NT2/D1 (cell line): ENCODE measurements around the gene MLC1.

ENCODE experiments used
- DNase-seq: peaks from one replicate; pipeline ENCODE4 v3.0.0-alpha.2; 2011; ENCODE audit warnings: low read depth, low spot score
- H3K27me3 ChIP-seq: 2 replicates; pipeline ENCODE4 v1.6.0; 2011; ENCODE audit warnings: mild to moderate bottlenecking; ENCODE audit not compliant: insufficient read length, insufficient read depth
- H3K36me3 ChIP-seq: 2 replicates; pipeline ENCODE4 v1.6.1; 2011; ENCODE audit warnings: mild to moderate bottlenecking, low read length, mixed read lengths; ENCODE audit not compliant: insufficient read depth, insufficient read length
- H3K4me1 ChIP-seq: 2 replicates; pipeline ENCODE4 v1.5.1; 2011; ENCODE audit not compliant: insufficient read depth, insufficient read length
- H3K4me3 ChIP-seq: 2 replicates; pipeline ENCODE4 v1.5.1; 2011; ENCODE audit warnings: low read depth; ENCODE audit not compliant: insufficient read length
- H3K9ac ChIP-seq: 2 replicates; pipeline ENCODE4 v1.6.0; 2011; ENCODE audit warnings: low read depth; ENCODE audit not compliant: insufficient read length
- H3K9me3 ChIP-seq: 2 replicates; pipeline ENCODE4 v1.5.1; 2011; ENCODE audit warnings: mild to moderate bottlenecking, low read length; ENCODE audit not compliant: insufficient read depth
- SUZ12 ChIP-seq: IDR thresholded peaks from 2 replicates; pipeline ENCODE4 v1.6.1; 2011; ENCODE audit not compliant: insufficient read length, insufficient read depth; ENCODE audit errors: extremely low read depth
- YY1 ChIP-seq: IDR thresholded peaks from 2 replicates; pipeline ENCODE4 v1.6.1; 2011; ENCODE audit not compliant: insufficient read length, insufficient read depth
- ZNF274 ChIP-seq: IDR thresholded peaks from 2 replicates; pipeline ENCODE4 v1.6.1; 2011; ENCODE audit warnings: mild to moderate bottlenecking, low read depth, low read length

Gene MLC1

DNA sequence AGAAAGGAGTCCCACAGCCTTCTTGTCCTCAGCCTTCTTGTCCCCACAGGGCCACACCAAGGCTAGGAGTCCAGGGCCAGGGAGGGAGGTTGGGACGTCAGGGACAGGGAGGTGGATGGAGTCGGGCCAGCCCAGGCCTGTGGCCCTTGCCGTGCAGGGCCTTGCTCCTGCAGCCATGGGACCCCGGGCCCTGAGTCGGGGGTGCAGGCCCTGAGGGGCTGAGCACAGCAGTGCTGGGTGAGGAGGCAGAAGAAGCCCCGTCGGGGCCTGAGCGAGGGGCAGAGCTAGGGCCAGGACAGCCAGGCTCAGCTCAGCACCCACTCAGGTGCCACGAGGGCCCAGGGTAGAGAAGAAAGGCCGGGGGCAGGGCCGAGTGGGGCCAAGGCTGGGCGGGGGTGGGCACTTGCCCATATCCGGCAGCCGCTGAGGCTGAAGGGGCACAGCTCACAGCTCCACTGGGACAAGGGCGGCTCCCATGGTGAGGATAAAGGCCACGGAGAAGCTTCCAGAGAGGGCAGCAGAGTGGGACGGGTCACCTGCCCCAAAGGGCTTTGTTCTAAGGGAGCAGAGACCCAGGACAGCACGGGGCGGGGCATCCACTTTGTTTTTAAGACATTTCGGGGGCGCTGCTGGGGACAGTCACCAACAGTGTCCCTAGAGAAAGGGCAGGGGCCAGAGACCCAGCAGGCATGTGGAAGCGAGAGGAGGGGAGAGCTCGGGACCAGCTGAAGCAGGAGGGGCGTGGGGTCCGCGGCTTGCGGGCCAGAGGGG lies 3.6 kb downstream of the MLC1 start:
- TF ChIP-seq SUZ12 (no peak), YY1 (no peak), ZNF274 (no peak)
- Histone ChIP-seq H3K4me1 (peaks cover 18% of the 10 kb centered on the region), H3K36me3 (no peaks in the 10 kb centered on the region), H3K9ac (no peak overlapping the region), H3K4me3 (no peak overlapping the region), H3K27me3 (no peaks in the 10 kb centered on the region), H3K9me3 (no peaks in the 10 kb centered on the region)
- no peak for DNase-seq

- TF ChIP-seq YY1 (no peak), ZNF274 (no peak), SUZ12 (no peak)
- Histone ChIP-seq H3K4me1 (peaks cover 18% of the 10 kb centered on the region), H3K27me3 (no peaks in the 10 kb centered on the region)
These were observed 5.2 kb downstream of the MLC1 start for GRCh38 chr22:50080077-50080465.

DNA sequence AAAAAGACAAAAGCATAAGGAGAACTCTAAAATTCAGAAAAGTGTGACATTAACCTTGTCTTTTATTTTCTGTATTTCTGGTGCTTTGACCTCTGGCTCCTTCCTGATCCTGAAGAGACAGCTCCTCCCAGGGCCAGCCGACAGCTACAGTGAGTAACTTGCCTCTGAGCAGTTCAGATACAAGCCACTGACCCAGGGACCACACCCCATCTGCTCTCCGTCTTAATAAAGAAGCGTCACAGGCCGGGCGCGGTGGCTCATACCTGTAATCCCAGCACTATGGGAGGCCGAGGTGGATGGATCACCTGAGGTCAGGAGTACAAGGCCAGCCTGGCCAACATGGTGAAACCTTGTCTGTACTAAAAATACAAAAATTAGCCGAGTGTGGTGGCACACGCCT lies 6.5 kb downstream of the MLC1 start:
- no peak for DNase-seq
- H3K27me3 ChIP-seq = no peaks in the 10 kb centered on the region
- no peak for TF ChIP-seq YY1
- TF ChIP-seq SUZ12 = no peak
- TF ChIP-seq ZNF274 = no peak

More at GRCh38 chr22:50080077-50080465, 5.2 kb downstream of the MLC1 start:
- Histone ChIP-seq H3K9ac (no peak overlapping the region), H3K9me3 (no peaks in the 10 kb centered on the region), H3K4me3 (no peak overlapping the region), H3K36me3 (no peaks in the 10 kb centered on the region)
- DNase-seq = no peak

GRCh38 chr22:50078246-50078645 lies 7.0 kb downstream of the MLC1 start:
- H3K36me3 ChIP-seq = no peaks in the 10 kb centered on the region
- H3K4me1 ChIP-seq = peaks cover 18% of the 10 kb centered on the region

More for the DNA sequence above, 6.5 kb downstream of the MLC1 start:
- no peak overlapping the region for H3K4me3 ChIP-seq
- no peaks in the 10 kb centered on the region for H3K36me3 ChIP-seq
- no peak overlapping the region for H3K9ac ChIP-seq
- peaks cover 19% of the 10 kb centered on the region for H3K4me1 ChIP-seq
- H3K9me3 ChIP-seq = no peaks in the 10 kb centered on the region

DNA sequence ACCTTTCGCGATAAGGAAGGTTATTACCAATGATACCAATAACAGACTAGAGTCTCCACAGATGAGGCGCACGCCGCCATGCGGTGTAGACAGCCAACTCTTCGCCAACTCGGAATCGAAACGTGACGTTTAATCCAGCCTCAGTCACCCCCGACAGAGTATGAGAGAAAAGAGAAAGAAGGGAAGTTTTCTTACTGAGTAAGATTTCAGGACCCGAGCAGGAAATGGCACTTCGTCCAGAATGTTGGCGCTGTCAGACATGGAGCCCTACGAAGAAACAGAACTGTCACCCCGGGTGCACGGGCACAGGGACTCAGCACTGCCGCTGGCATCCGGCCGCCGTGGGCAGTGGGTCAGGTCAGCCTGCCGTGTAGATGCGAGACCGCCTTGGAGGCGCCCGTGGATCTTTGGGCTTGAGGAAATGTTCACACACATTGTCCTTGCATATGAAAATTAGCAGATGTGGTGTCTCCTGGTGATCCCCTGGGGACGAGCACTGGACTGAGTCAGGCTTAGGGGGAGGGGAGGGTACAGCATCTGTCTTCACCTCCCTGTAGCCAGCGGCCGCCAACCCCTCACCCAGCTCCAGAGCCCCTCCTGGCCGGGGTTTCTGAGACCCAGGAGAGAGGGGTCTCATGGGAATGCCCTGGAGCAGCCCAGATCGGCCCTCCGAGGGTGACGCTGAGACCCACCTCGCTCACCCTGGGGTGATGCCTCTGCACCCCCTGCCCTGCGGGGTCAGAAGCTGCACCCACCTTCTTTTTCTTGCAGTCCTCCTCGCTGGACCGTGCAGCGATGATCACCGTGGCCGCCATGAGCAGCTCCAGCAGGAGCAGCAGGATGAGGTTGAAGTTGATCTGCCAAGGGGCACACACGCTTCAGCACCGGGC lies 8.3 kb downstream of the MLC1 start:
- Histone ChIP-seq H3K4me3 (no peak overlapping the region), H3K9ac (no peak overlapping the region), H3K27me3 (no peaks in the 10 kb centered on the region), H3K4me1 (peaks cover 13% of the 10 kb centered on the region), H3K9me3 (no peaks in the 10 kb centered on the region), H3K36me3 (no peaks in the 10 kb centered on the region)
- TF ChIP-seq SUZ12 = no peak
- no peak for TF ChIP-seq ZNF274
- DNase-seq = no peak

More at GRCh38 chr22:50078246-50078645, 7.0 kb downstream of the MLC1 start:
- H3K27me3 ChIP-seq = no peaks in the 10 kb centered on the region
- H3K9ac ChIP-seq = no peak overlapping the region
- no peak overlapping the region for H3K4me3 ChIP-seq
- H3K9me3 ChIP-seq = no peaks in the 10 kb centered on the region
- TF ChIP-seq ZNF274 (no peak), SUZ12 (no peak), YY1 (no peak)
- DNase-seq = no peak

DNA sequence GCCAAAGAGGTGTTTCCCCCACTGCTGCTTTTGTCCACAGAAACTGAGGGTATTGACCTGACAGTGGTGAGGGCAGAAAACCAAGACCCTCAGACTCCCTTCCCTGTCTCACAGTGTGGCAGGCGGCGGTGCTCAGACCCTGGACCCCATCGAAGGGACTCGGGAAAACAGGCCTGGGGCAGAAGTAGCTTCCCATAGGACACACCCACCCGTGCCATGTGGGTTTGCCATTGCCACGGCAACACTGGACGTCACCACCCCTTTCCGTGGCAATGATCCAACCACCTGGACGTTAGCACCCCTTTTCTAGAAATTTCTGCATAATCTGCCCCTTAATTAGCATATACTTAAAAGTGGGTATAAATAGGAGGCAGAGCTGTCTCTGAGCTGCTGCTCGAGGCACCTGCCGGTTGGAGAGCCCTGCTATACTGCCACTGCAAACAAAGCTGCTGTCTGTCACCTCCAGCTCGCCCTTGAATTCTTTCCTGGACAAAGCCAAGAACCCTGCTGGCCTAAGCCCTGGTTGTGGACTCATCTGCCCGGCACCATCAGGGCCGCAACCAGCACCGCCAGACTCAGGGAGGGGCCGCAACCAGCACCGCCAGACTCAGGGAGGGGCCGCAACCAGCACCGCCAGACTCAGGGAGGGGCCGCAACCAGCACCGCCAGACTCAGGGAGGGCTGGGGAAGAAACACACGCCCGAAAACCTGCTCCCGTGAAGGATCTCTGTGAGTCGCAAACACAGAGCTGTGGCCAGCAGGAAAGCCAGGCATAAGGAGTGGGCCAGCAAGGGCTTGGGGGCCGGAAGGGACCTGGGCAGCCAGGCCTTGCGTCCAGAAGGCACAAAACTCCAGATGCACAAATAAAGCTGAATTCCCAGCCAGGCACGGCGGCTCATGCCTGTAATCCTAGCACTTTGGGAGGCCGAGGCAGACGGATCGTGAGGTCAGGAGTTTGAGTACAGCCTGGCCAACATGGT lies 10.4 kb downstream of the MLC1 start:
- Histone ChIP-seq H3K27me3 (no peaks in the 10 kb centered on the region), H3K9ac (no peak overlapping the region), H3K9me3 (no peaks in the 10 kb centered on the region), H3K4me1 (peaks cover 12% of the 10 kb centered on the region), H3K4me3 (no peak overlapping the region), H3K36me3 (no peaks in the 10 kb centered on the region)
- TF ChIP-seq SUZ12 (no peak), YY1 (no peak), ZNF274 (no peak)
- DNase-seq = no peak
